GM18951 (cell line): ENCODE data around the gene ZNRF1.
"Not testable (repeated sequence)": the region's sequence is repeated elsewhere in the genome, so short reads cannot be mapped to it uniquely, and the experiment has no call there.

ENCODE experiments used
- POLR2A ChIP-seq: IDR thresholded peaks from 4 replicates; pipeline ENCODE4 v1.6.1; 2011; ENCODE audit warnings: mild to moderate bottlenecking; ENCODE audit not compliant: insufficient read length, insufficient read depth; ENCODE audit errors: extremely low read depth
- in situ Hi-C: fragments of 300-500 bp; cut with MboI; formaldehyde crosslinking; loops from one replicate; pipeline ENCODE4 v1.12.0; 2022; ENCODE audit warnings: low sequenced_read_pairs, mixed read lengths, inconsistent platforms; ENCODE audit not compliant: unreplicated experiment

ZNRF1 gene

GRCh38 chr16:75024594-75024993 is 25.8 kb downstream of the ZNRF1 start:
- TF ChIP-seq POLR2A = no peak
- in situ Hi-C loops = no loop called here

- in situ Hi-C loops = no loop called here
- no peak for TF ChIP-seq POLR2A
Observed at GRCh38 chr16:75025761-75026160, 26.9 kb downstream of the ZNRF1 start.

GRCh38 chr16:75026239-75026891 is 27.5 kb downstream of the ZNRF1 start:
- in situ Hi-C loops = not testable (repeated sequence)

- in situ Hi-C loops = no loop called here
- TF ChIP-seq POLR2A = no peak
Observed at GRCh38 chr16:75026892-75027391, 28.1 kb downstream of the ZNRF1 start.

GRCh38 chr16:75027520-75028300 is 28.9 kb downstream of the ZNRF1 start:
- no peak for TF ChIP-seq POLR2A
- in situ Hi-C loops = no loop called here

GRCh38 chr16:75028544-75029135 is 29.8 kb downstream of the ZNRF1 start:
- in situ Hi-C loops = no loop called here
- TF ChIP-seq POLR2A = no peak

GRCh38 chr16:75029854-75030253 is 31.0 kb downstream of the ZNRF1 start:
- no peak for TF ChIP-seq POLR2A
- in situ Hi-C loops = no loop called here

GRCh38 chr16:75032655-75033054 is 33.8 kb downstream of the ZNRF1 start:
- in situ Hi-C loops = no loop called here
- TF ChIP-seq POLR2A = no peak

GRCh38 chr16:75035410-75035968 is 36.7 kb downstream of the ZNRF1 start:
- no peak for TF ChIP-seq POLR2A
- in situ Hi-C loops = no loop called here

GRCh38 chr16:75038036-75038858 is 39.4 kb downstream of the ZNRF1 start:
- in situ Hi-C loops = no loop called here

GRCh38 chr16:75039941-75040340 is 41.1 kb downstream of the ZNRF1 start:
- in situ Hi-C loops = no loop called here
- no peak for TF ChIP-seq POLR2A

More at GRCh38 chr16:75038036-75038858, 39.4 kb downstream of the ZNRF1 start:
- no peak for TF ChIP-seq POLR2A

GRCh38 chr16:75042426-75043174 is 43.8 kb downstream of the ZNRF1 start:
- no peak for TF ChIP-seq POLR2A
- in situ Hi-C loops = no loop called here
